B cell (primary cell): ENCODE results near the gene MFAP1.

ENCODE experiments used
- EZH2 ChIP-seq: IDR thresholded peaks from 2 replicates; pipeline ENCODE4 v1.6.1; 2012; ENCODE audit warnings: borderline replicate concordance, low read depth, mild to moderate bottlenecking, moderate library complexity, low read length; ENCODE audit not compliant: insufficient read depth, poor library complexity, severe bottlenecking
- TF ChIP-seq, protein P1 (sequence below): fragments of 200-600 bp; IDR thresholded peaks from one replicate; pipeline ENCODE4 v1.8.0; 2022; ENCODE audit warnings: antibody characterized with exemption, mild to moderate bottlenecking

DNA sequence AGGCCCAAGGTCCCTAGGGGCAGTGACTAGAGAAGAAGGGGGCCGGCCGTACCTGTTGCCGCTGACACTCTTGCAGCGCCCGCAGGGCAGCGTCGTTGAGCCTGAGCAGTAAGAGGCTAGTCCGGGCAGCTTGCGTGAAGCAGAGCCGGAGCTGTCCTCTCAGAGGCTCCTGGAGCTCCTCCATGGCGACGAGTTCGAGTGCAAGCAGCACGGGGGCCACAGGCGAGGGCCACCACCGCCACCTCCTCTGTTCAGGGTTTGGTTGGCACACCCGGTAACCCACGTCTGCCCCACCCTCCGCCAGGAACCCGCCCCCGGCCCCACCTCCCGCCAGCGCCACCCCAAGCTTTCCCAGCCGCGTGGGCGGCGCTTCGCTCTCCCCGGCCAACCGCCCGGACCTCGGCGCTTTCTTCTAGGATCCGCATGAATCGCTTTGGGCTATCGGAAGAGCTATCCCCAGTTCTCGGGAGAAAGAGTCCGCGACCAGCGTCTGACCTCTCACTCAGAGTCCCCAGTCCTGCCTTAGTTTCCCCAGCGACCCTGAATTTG, 47.7 kb downstream of the MFAP1 start, which contains the start of gene ELL3:
- TF ChIP-seq, protein P1, sequence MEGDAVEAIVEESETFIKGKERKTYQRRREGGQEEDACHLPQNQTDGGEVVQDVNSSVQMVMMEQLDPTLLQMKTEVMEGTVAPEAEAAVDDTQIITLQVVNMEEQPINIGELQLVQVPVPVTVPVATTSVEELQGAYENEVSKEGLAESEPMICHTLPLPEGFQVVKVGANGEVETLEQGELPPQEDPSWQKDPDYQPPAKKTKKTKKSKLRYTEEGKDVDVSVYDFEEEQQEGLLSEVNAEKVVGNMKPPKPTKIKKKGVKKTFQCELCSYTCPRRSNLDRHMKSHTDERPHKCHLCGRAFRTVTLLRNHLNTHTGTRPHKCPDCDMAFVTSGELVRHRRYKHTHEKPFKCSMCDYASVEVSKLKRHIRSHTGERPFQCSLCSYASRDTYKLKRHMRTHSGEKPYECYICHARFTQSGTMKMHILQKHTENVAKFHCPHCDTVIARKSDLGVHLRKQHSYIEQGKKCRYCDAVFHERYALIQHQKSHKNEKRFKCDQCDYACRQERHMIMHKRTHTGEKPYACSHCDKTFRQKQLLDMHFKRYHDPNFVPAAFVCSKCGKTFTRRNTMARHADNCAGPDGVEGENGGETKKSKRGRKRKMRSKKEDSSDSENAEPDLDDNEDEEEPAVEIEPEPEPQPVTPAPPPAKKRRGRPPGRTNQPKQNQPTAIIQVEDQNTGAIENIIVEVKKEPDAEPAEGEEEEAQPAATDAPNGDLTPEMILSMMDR, result no peak
- TF ChIP-seq EZH2, result no peak
